Liver (tissue), 9 donors: ENCODE data around the gene RNF144A. TPM values are rescaled to one million over a fixed set of nuclear protein-coding genes. Genes with fewer than 3 reads are reported as not detected.

Source experiments
- DNase-seq: peaks from one replicate; pipeline ENCODE4 v3.0.0-alpha.2; 2017; ENCODE audit warnings: low spot score
- H3K27ac ChIP-seq, 2 donors: one replicate each; pipeline ENCODE4 v1.7.0; 2013; ENCODE audit warnings: inconsistent platforms in 2 of 2, low read length in 2 of 2, control low read depth in 1 of 2, low read depth in 1 of 2, mild to moderate bottlenecking in 1 of 2
- H3K27me3 ChIP-seq, 4 donors: one replicate each; pipeline versions ENCODE4 v1.6.1 to v1.7.0; 2013; ENCODE audit warnings: low read length in 3 of 4, inconsistent platforms in 1 of 4, mild to moderate bottlenecking in 1 of 4, moderate library complexity in 1 of 4; ENCODE audit not compliant: control insufficient read depth in 4 of 4, insufficient read depth in 4 of 4
- H3K36me3 ChIP-seq, 4 donors: one replicate each; pipeline versions ENCODE4 v1.6.1 to v1.7.0; 2013; ENCODE audit warnings: low read length in 3 of 4, mild to moderate bottlenecking in 3 of 4, low read depth in 1 of 4, moderate library complexity in 1 of 4; ENCODE audit not compliant: control insufficient read depth in 4 of 4, insufficient read depth in 3 of 4
- H3K4me1 ChIP-seq, 4 donors: one replicate each; pipeline versions ENCODE4 v1.6.1 to v1.7.0; 2013; ENCODE audit warnings: low read length in 3 of 4, mild to moderate bottlenecking in 3 of 4, moderate library complexity in 1 of 4; ENCODE audit not compliant: control insufficient read depth in 4 of 4, insufficient read depth in 4 of 4
- H3K4me3 ChIP-seq, 3 donors: one replicate each; pipeline versions ENCODE4 v1.6.1 to v1.7.0; 2013; ENCODE audit warnings: low read length in 3 of 3, control low read depth in 1 of 3, low read depth in 1 of 3, mild to moderate bottlenecking in 1 of 3
- H3K9ac ChIP-seq, 2 donors: one replicate each; pipeline ENCODE4 v1.7.0; 2013; ENCODE audit warnings: low read length in 2 of 2, mild to moderate bottlenecking in 2 of 2, moderate library complexity in 2 of 2, control low read depth in 1 of 2, low read depth in 1 of 2
- H3K9me3 ChIP-seq, 4 donors: one replicate each; pipeline versions ENCODE4 v1.6.1 to v1.7.0; 2013; ENCODE audit warnings: low read length in 3 of 4; ENCODE audit not compliant: control insufficient read depth in 4 of 4
- EGR1 ChIP-seq, 2 donors: IDR thresholded peaks; 2 replicates each; pipeline ENCODE4 v1.6.1; 2016 to 2018; ENCODE audit warnings: antibody characterized with exemption in 2 of 2, low read depth in 2 of 2
- FOXA1 ChIP-seq: IDR thresholded peaks from 2 replicates; pipeline ENCODE4 v1.6.1; 2016; ENCODE audit warnings: antibody characterized with exemption
- FOXA2 ChIP-seq: IDR thresholded peaks from 2 replicates; pipeline ENCODE4 v1.6.1; 2016; ENCODE audit warnings: antibody characterized with exemption
- GABPA ChIP-seq, 2 donors: IDR thresholded peaks in 1 of 2; conservative IDR thresholded peaks in 1 of 2; 2 replicates each; pipeline ENCODE4 v1.6.1; 2016; ENCODE audit warnings: antibody characterized with exemption in 2 of 2, mild to moderate bottlenecking in 1 of 2, moderate library complexity in 1 of 2
- HNF4A ChIP-seq, 2 donors: conservative IDR thresholded peaks; 2 replicates each; pipeline ENCODE4 v1.6.1; 2016; ENCODE audit warnings: antibody characterized with exemption in 2 of 2, mild to moderate bottlenecking in 2 of 2
- HNF4G ChIP-seq: IDR thresholded peaks from 2 replicates; pipeline ENCODE4 v1.6.1; 2016; ENCODE audit warnings: antibody characterized with exemption
- JUND ChIP-seq, 2 donors: IDR thresholded peaks; 2 replicates each; pipeline ENCODE4 v1.6.1; 2016; ENCODE audit warnings: antibody characterized with exemption in 2 of 2
- NR2F2 ChIP-seq: IDR thresholded peaks from 2 replicates; pipeline ENCODE4 v1.6.1; 2016; ENCODE audit warnings: antibody characterized with exemption
- RAD21 ChIP-seq, 2 donors: IDR thresholded peaks; 2 replicates each; pipeline ENCODE4 v1.6.1; 2016; ENCODE audit warnings: antibody characterized with exemption in 2 of 2, mild to moderate bottlenecking in 2 of 2
- REST ChIP-seq: IDR thresholded peaks from 2 replicates; pipeline ENCODE4 v1.6.1; 2016; ENCODE audit warnings: antibody characterized with exemption, mild to moderate bottlenecking
- RXRA ChIP-seq, 2 donors: IDR thresholded peaks; 2 replicates each; pipeline ENCODE4 v1.6.1; 2017 to 2018; ENCODE audit warnings: antibody characterized with exemption in 2 of 2, mild to moderate bottlenecking in 1 of 2
- SP1 ChIP-seq: IDR thresholded peaks from 2 replicates; pipeline ENCODE4 v1.6.1; 2018; ENCODE audit warnings: antibody characterized with exemption, mild to moderate bottlenecking
- TAF1 ChIP-seq: conservative IDR thresholded peaks from 2 replicates; pipeline ENCODE4 v1.6.1; 2016; ENCODE audit warnings: antibody characterized with exemption, mild to moderate bottlenecking
- YY1 ChIP-seq: IDR thresholded peaks from 2 replicates; pipeline ENCODE4 v1.6.1; 2016; ENCODE audit warnings: antibody characterized with exemption, mild to moderate bottlenecking
- WGBS: extraction: QIAGEN DNeasy Blood & Tissue Kit; methylation state at CpG from one replicate; pipeline ENCODE4 v1.1.7; 2013; 5-methylcytosine and 5-hydroxymethylcytosine counted together
- polyA plus RNA-seq, 2 donors: library from polyadenylated mRNA; stranded (reverse) in 1 of 2; unstranded in 1 of 2; fragments of 200-250 nt in 1 of 2; fragments of >200 nt in 1 of 2; fragmentation: Nextera tagmentation in 1 of 2; extraction: Ambion mirVana in 1 of 2; gene quantifications; one replicate each; pipeline versions ENCODE4 v1.2.1 to v1.2.3, GENCODE V29; 2013 to 2015
- total RNA-seq, 2 donors: library from RNA; depleted of rRNA; stranded (reverse); fragments of >200 nt; gene quantifications; one replicate each; pipeline ENCODE4 v1.2.3, GENCODE V29; 2014
- TF ChIP-seq, protein P1 (sequence below): IDR thresholded peaks from 2 replicates; pipeline ENCODE4 v1.6.1; 2016; ENCODE audit warnings: antibody characterized with exemption
- TF ChIP-seq, protein P2 (sequence below): IDR thresholded peaks from 2 replicates; pipeline ENCODE4 v1.6.1; 2016; ENCODE audit warnings: antibody characterized with exemption
- TF ChIP-seq, protein P3 (sequence below): fragments of 150-350 bp; IDR thresholded peaks from 2 replicates; pipeline ENCODE4 v1.5.1; 2017; ENCODE audit warnings: improper control_type of control experiment, low read depth, low read length; ENCODE audit not compliant: missing input control
- TF ChIP-seq, protein P4 (sequence below): IDR thresholded peaks from 2 replicates; pipeline ENCODE4 v1.6.1; 2016; ENCODE audit warnings: antibody characterized with exemption
- donor health status: healthy.
- donor health status: healthy.
- donor health status: healthy.
- donor health status: healthy.
- donor health status: healthy.

The RNF144A gene
- total and polyA plus RNA-seq, 4 donors: 1.0 to 10.4 (median 2.3) TPM

DNA sequence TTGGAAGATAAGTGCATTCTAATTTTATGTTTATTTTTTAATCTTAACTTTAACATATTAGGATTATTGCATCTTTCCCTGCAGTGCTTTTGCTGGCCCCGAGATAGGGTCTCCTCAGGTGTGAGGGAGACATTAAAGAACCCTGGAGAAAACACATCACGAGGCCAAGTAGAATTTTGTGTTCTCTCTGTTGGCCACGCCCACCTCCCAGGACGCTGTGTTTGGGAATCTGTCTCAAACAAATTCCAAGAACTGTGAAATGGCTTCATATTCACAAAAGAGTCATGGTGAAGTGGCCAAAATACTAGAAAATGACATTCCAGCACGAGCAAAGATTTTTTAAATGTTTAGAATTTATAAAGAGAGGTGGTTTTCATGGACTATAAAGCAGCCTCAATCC lies 27.3 kb downstream of the RNF144A start:
- Histone ChIP-seq H3K27ac (no peak overlapping the region), H3K4me1 (no peaks in the 10 kb centered on the region), H3K36me3 (no peaks in the 10 kb centered on the region), H3K9ac (no peak overlapping the region), H3K9me3 (no peaks in the 10 kb centered on the region), H3K27me3 (no peaks in the 10 kb centered on the region), H3K4me3 (no peak overlapping the region)
- WGBS: 93% methylated on average over 5 of the region's 5 CpGs
- no peak for DNase-seq
- TF ChIP-seq FOXA1 (no peak), HNF4G (no peak)
- TF ChIP-seq, protein P1, sequence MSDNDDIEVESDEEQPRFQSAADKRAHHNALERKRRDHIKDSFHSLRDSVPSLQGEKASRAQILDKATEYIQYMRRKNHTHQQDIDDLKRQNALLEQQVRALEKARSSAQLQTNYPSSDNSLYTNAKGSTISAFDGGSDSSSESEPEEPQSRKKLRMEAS: no peak

DNA sequence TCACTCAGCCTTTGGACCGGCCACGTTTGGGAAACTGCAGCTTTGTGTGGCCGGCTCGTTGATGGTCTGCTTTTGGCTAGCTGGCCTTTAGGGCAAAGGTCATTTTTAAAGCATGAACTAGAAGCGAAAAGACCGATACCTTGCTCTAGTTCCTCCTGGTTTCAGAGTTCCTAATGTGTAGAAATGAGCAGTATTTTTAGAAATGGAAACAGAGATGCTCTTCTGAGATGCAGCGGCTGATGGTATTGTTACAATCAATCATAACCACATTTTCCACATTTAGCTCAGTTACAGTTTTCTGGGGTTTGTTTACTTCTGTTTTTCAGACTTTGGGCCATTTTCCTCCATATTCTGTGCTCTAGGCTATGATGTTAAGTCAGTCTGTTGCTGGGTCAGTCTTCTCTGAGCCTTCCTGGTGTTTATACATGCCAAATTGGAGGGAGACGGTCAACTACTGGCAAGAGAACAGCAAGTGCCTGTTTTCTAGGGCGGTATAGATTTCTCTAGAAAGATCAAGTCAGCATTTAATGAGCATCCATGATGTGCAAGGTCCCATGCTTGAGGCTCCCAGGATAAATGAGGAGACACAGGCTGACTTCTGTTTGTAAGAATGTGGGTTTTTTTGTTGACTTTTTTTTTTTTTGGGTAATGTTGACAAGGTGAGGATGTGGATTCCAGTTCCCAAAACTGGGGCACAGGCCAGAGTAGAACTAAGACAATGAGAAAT lies 28.0 kb downstream of the RNF144A start:
- Histone ChIP-seq H3K9me3 (no peaks in the 10 kb centered on the region), H3K27me3 (no peaks in the 10 kb centered on the region), H3K4me3 (no peak overlapping the region), H3K9ac (no peak overlapping the region), H3K4me1 (no peaks in the 10 kb centered on the region), H3K36me3 (no peaks in the 10 kb centered on the region), H3K27ac (no peak overlapping the region)
- no peak for DNase-seq
- WGBS: 53% methylated on average over 9 of the region's 9 CpGs
- no peak for TF ChIP-seq RAD21 (IDR thresholded peaks at IDR 0.05)
- no peak for TF ChIP-seq GABPA (IDR thresholded peaks at IDR 0.05 in 1 of 2, conservative IDR thresholded peaks at IDR 0.05 in 1 of 2)
- peak; percentile 43 for TF ChIP-seq HNF4G
- TF ChIP-seq FOXA1: no peak
- peak; percentile 76 to 82 for TF ChIP-seq HNF4A (conservative IDR thresholded peaks at IDR 0.05)
- no peak for TF ChIP-seq FOXA2
- TF ChIP-seq, protein P2, sequence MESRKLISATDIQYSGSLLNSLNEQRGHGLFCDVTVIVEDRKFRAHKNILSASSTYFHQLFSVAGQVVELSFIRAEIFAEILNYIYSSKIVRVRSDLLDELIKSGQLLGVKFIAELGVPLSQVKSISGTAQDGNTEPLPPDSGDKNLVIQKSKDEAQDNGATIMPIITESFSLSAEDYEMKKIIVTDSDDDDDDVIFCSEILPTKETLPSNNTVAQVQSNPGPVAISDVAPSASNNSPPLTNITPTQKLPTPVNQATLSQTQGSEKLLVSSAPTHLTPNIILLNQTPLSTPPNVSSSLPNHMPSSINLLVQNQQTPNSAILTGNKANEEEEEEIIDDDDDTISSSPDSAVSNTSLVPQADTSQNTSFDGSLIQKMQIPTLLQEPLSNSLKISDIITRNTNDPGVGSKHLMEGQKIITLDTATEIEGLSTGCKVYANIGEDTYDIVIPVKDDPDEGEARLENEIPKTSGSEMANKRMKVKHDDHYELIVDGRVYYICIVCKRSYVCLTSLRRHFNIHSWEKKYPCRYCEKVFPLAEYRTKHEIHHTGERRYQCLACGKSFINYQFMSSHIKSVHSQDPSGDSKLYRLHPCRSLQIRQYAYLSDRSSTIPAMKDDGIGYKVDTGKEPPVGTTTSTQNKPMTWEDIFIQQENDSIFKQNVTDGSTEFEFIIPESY: no peak
- peak in 1 of 2 donors; percentile 20 for TF ChIP-seq RXRA (IDR thresholded peaks at IDR 0.05)
- peak; percentile 49 for TF ChIP-seq SP1
- no peak for TF ChIP-seq YY1
- no peak for TF ChIP-seq JUND (IDR thresholded peaks at IDR 0.05)

GRCh38 chr2:6945821-6946220 lies 28.6 kb downstream of the RNF144A start:
- Histone ChIP-seq H3K4me1 (no peaks in the 10 kb centered on the region), H3K27ac (no peak overlapping the region), H3K9ac (no peak overlapping the region), H3K4me3 (no peak overlapping the region), H3K27me3 (no peaks in the 10 kb centered on the region), H3K9me3 (no peaks in the 10 kb centered on the region), H3K36me3 (no peaks in the 10 kb centered on the region)
- TF ChIP-seq, protein P3, sequence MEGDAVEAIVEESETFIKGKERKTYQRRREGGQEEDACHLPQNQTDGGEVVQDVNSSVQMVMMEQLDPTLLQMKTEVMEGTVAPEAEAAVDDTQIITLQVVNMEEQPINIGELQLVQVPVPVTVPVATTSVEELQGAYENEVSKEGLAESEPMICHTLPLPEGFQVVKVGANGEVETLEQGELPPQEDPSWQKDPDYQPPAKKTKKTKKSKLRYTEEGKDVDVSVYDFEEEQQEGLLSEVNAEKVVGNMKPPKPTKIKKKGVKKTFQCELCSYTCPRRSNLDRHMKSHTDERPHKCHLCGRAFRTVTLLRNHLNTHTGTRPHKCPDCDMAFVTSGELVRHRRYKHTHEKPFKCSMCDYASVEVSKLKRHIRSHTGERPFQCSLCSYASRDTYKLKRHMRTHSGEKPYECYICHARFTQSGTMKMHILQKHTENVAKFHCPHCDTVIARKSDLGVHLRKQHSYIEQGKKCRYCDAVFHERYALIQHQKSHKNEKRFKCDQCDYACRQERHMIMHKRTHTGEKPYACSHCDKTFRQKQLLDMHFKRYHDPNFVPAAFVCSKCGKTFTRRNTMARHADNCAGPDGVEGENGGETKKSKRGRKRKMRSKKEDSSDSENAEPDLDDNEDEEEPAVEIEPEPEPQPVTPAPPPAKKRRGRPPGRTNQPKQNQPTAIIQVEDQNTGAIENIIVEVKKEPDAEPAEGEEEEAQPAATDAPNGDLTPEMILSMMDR: no peak
- TF ChIP-seq RXRA (IDR thresholded peaks at IDR 0.05): no peak
- no peak for TF ChIP-seq FOXA1
- TF ChIP-seq NR2F2: no peak
- TF ChIP-seq HNF4A (conservative IDR thresholded peaks at IDR 0.05): no peak
- TF ChIP-seq RAD21 (IDR thresholded peaks at IDR 0.05): no peak
- TF ChIP-seq JUND (IDR thresholded peaks at IDR 0.05): no peak
- no peak for TF ChIP-seq REST
- no peak for TF ChIP-seq YY1
- no peak for TF ChIP-seq SP1
- no peak for TF ChIP-seq EGR1 (IDR thresholded peaks at IDR 0.05; ENCODE audit: low read depth in 2 of 2)
- TF ChIP-seq, protein P1: no peak
- TF ChIP-seq TAF1: no peak
- TF ChIP-seq, protein P4, sequence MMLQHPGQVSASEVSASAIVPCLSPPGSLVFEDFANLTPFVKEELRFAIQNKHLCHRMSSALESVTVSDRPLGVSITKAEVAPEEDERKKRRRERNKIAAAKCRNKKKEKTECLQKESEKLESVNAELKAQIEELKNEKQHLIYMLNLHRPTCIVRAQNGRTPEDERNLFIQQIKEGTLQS: no peak
- DNase-seq: no peak
